Measurements from ENCODE around the gene LDAH.

DNA sequence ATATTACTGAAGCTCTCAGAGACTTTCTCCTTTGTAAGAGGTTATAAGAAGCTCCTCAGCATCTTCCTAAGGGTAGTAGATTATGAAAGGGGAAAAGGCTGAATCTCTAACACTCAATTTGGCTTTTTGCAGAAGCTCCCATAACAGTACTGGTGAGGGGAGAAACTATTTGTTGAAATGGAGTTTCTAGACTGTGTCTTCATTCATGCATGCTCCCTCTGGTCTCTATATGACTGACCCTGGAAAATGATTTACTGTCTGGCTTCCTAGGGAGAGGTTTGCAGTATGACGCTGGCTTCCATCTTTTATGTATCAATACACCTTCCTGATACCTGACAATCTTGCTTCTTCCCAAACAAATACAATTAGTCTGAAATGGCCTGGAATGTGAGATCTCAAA is 63.9 kb downstream of the LDAH start:
- TF ChIP-seq, protein P1, sequence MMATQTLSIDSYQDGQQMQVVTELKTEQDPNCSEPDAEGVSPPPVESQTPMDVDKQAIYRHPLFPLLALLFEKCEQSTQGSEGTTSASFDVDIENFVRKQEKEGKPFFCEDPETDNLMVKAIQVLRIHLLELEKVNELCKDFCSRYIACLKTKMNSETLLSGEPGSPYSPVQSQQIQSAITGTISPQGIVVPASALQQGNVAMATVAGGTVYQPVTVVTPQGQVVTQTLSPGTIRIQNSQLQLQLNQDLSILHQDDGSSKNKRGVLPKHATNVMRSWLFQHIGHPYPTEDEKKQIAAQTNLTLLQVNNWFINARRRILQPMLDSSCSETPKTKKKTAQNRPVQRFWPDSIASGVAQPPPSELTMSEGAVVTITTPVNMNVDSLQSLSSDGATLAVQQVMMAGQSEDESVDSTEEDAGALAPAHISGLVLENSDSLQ (IDR thresholded peaks at IDR 0.05) = no peak
- no peak for TF ChIP-seq CTBP1 (IDR thresholded peaks at IDR 0.05; ENCODE audit: borderline replicate concordance)
- TF ChIP-seq ZNF384 (IDR thresholded peaks at IDR 0.05) = no peak
- TF ChIP-seq SP1 (IDR thresholded peaks at IDR 0.05) = no peak
- TF ChIP-seq ELF4 (IDR thresholded peaks at IDR 0.05) = no peak
- no peak for TF ChIP-seq BHLHE40 (IDR thresholded peaks at IDR 0.05; ENCODE audit: borderline replicate concordance)

Data from HEK293T (cell line).